Midbrain (tissue), 1 donor: ENCODE results near the gene HSPG2.

Experiments
- DNase-seq: peaks from one replicate; lab custom pipeline; 2025; lab: John Stamatoyannopoulos, UW

The HSPG2 gene

GRCh38 chr1:21861602-21862429 is 75.3 kb downstream of the HSPG2 start:
- no peak for DNase-seq

- DNase-seq: no peak
Measured at GRCh38 chr1:21860971-21861370, 76.1 kb downstream of the HSPG2 start.

- DNase-seq: no peak
Measured at GRCh38 chr1:21859669-21860179, 77.4 kb downstream of the HSPG2 start.

- no peak for DNase-seq
Measured at GRCh38 chr1:21857840-21858670, 79.1 kb downstream of the HSPG2 start.

- no peak for DNase-seq
Measured at GRCh38 chr1:21857142-21857839, 79.8 kb downstream of the HSPG2 start.

GRCh38 chr1:21855257-21856096 is 81.6 kb downstream of the HSPG2 start:
- no peak for DNase-seq

- no peak for DNase-seq
Measured at GRCh38 chr1:21854751-21855131, 82.4 kb downstream of the HSPG2 start.

GRCh38 chr1:21854090-21854750 is 82.9 kb downstream of the HSPG2 start:
- DNase-seq: no peak

- no peak for DNase-seq
Measured at GRCh38 chr1:21853131-21853427, 84.0 kb downstream of the HSPG2 start.

- DNase-seq: no peak
Measured at GRCh38 chr1:21852282-21853130, 84.6 kb downstream of the HSPG2 start.

- no peak for DNase-seq
Measured at GRCh38 chr1:21851430-21852250, 85.5 kb downstream of the HSPG2 start.

GRCh38 chr1:21849909-21850576 is 87.1 kb downstream of the HSPG2 start:
- no peak for DNase-seq

GRCh38 chr1:21848524-21849174 is 88.5 kb downstream of the HSPG2 start:
- no peak for DNase-seq

- DNase-seq: no peak
Measured at GRCh38 chr1:21847223-21848205, 89.6 kb downstream of the HSPG2 start.

GRCh38 chr1:21845646-21846641 is 91.2 kb downstream of the HSPG2 start:
- no peak for DNase-seq

GRCh38 chr1:21843996-21844395 is 93.1 kb downstream of the HSPG2 start:
- no peak for DNase-seq
